ENCODE measurements around the gene CMBL.
"Not testable (repeated sequence)": the region's sequence is repeated elsewhere in the genome, so short reads cannot be mapped to it uniquely, and the experiment has no call there.

CMBL gene

DNA sequence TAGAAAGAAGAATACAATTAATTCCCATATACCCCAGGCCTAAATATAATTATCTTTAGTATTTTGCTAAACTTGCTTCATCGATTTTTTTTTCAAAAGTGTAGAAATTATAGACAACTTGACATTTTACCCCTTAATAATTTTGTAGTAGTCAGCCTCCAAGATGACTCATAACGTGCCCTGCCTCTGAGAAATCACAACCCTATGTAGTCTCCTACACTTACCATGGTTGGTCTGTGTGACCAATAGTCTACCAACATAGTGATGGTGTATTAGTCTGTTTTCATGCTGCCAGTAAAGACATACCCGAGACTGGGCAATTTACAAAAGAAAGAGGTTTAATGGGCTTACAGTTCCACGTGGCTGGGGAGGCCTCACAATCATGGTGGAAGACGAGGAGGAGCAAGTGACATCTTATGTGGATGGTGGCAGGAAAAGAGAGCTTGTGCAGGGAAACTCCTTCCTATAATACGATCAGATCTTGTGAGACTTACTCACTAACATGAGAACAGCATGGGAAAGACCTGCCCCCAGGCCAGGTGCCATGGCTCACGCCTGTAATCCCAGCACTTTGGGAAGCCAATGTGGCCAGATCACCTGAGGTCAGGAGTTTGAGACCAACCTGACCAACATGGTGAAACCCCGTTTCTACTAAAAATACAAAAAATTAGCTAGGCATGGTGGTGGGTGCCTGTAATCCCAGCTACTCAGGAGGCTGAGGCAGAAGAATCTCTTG lies 3.3 kb upstream of the CMBL start:
- not testable (repeated sequence) for DNase-seq

DNA sequence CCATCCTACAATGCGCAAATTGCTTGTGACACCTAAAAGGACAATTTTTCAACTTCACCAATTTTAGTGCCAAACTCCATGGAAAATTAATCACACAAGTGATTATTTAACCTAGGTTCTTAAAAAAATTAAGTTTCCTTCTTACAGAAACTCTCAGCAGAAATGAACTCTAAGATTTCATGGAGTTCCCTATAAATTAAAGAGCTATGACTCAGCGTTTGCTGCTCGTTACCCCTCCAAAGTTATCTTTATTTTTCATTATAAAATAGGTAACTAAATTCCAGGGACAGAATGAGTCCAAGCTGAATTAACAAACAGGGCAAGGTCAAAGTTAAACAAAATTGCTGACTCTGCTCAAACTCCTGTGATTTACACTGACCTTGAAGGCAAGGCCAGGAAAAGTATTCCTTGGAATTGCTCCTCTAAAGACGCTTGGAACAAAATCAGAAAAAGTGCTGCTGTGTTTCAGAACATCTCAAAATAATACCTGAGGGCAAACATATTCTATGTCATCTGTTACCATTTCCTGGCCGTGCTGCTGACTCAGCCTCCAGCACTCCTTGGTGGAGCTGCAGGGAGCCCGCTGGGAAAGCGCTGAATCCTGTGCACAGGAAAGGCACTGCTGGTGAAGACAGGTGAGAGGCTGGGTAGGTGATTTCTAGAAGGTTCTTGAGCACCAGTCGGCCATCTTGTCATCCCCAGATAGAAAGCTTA lies 2.5 kb upstream of the CMBL start:
- DNase-seq, result no peak

- DNase-seq, result no peak
Measured at GRCh38 chr5:10308844-10309243, 1.1 kb upstream of the CMBL start.

DNA sequence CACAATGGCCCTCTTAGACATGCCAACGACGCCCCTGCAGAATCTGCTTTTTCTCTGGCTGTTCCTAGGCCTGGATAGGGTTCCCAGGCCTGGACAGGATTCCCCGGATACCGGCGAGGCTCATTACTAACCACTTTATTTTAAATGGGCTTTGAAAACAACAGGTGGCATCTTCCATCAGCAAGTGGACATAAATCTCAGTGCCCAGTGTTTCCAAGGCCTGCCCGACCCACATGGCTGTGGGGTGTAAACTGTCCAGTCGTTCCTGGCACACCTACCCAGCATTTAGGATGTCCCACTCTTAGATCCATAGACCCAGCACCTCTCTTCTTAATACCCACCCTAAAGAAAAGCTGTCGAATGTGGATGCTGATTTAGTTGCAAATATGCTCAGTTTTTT lies 896 bp downstream of the CMBL start:
- peak in 1 of 51 donors; percentile 52 for DNase-seq

DNA sequence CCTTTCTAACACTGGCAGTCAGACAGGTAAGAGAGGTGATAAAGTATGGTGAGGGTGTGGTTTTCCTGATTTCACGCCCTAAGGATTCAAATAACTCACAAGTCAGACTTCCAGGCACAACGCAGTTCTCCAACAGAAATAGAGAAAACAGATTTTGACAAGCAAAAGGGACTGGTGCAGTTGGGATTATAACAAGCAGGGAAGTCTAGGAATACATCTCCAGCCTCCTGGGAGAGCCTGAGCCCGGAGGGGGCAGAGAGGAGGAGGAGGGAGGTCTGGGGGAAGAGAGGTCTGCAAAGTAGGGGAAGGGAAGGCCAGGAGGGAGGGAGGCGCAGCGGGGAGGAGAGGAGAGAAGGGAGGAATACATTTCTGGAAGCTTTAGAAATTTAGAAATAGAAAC lies 1.6 kb downstream of the CMBL start:
- no peak for DNase-seq

DNA sequence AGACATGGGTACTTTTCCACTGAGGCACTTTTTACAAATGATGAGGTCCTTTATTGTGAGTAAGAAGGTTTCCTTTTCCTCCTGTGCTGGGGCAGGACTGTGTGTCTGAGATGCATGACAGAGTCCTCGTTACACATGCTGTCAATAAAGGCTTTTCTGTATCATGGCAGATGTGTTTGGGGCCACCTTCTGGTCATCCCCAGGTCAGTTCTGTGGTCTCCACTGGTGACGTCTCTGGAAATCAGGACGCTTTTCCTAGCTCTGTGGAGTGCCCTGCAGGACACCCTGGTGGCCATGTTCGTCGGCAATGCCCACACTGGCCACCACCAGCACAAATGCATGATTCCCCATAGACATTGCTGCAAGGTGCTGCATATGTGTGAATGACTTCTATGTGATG lies 2.8 kb downstream of the CMBL start:
- no peak for DNase-seq

DNA sequence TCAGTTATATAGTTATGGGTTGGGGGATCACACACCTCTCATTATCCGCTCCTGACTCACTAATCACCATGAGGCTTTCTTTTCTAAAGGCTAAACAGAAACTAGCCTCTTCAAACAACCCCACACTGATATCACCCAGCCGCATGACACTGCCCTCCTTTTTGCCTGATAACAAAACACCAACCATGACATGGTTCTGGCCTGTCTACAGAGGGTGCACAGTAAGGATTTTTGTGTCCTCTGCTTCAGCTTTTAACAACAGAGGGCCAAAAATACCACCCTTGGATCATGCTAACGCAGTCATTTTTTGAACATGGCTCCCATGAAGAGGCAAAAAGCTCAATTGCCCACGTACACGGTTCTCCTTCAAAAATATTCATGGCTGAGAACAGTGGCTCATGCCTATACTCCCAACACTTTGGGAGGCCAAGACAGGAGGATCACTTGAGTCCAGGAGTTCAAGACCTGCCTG lies 4.0 kb downstream of the CMBL start:
- no peak for DNase-seq

DNA sequence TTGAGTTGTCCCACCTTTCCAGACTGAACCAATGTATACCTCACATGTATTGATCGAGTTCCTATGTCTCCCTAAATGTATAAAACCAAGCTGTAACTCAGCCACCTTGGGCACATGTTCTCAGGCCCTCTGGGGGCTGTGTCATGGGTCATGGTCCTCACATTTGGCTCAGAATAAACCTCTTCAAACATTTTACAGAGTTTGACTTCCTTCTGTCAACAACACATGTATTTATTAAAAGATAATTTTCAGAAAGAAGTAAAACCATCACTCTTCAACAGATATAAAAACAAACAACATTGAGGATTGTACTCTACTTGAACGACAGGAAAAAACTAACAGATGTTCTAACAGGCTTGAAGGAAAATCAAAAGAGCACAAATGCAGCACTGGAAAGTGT lies 4.5 kb downstream of the CMBL start:
- no peak for DNase-seq

GRCh38 chr5:10301842-10302610 lies 5.7 kb downstream of the CMBL start:
- peak in 29 of 51 donors; percentile 2 to 67 (median 34) for DNase-seq

GRCh38 chr5:10301266-10301665 lies 6.4 kb downstream of the CMBL start:
- no peak for DNase-seq

DNA sequence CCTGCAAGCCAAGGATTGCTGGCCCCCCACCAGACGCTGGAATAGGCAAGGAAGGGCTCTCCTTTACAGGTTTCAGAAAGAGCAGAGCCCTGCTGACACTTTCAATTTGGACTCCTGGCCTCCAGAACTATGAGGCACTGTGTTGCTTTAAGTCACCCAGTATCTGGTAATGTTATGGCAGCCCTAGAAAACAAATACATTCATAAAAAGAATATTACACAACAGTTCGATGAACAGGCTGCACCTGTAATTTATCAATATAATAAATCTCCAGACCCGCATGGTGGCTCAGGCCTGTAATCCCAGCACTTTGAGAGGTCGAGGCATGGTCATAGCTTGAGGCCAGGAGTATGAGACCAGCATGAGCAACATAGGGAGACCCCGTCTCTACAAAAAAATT lies 7.5 kb downstream of the CMBL start:
- no peak for DNase-seq

DNA sequence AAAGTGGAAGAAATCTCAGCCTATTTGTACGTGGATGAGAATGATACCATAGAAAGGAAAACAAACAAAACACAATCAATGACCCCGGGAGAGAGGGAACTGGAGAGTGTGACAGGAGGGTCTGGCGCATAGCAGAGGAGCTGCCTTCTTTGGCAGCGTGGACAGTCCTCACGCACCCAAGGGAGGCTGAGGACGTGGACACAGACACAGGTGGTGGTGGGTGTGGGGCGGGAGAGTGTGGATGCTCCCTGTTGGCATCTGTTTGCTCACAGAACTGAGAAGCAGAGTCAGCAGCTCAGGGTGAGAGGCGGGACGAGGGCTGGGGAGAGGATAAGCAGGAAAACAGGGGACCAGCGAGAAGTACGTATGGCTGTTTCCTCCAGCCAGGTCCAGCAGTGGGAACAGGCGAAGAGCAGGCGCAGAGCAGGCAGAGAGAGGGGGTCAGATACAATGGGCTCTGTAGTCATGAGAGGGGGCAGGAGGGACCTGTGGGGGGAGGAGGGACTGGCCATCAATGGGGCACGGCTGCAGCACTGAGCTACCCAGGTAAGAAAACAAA lies 10.0 kb downstream of the CMBL start:
- DNase-seq, result no peak

GRCh38 chr5:10295619-10296326 lies 11.9 kb downstream of the CMBL start:
- DNase-seq, result no peak

- DNase-seq, result no peak
Measured at GRCh38 chr5:10293907-10294662, 13.6 kb downstream of the CMBL start.

- DNase-seq, result no peak
Measured at GRCh38 chr5:10291692-10292339, 15.9 kb downstream of the CMBL start.

GRCh38 chr5:10290438-10290837 lies 17.3 kb downstream of the CMBL start:
- no peak for DNase-seq

DNA sequence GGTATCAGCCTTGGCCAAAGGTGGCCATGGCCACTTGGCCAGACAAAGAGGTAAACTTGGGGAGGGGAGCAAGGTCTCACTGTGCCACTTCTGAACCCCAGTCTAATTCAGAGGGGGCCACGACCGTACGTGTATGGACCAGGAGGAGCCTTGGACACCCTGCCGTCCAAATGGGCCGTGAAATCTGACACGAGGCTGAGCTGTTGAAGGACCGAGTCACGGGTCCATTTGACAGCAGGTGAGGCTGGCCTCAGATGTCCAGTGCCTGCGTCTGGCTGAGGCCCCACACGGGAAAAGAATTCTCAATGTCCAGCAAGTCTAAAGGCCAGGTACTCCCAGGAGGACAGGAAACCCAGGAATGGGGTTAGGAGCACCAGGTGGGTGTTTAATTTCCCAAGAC lies 17.7 kb downstream of the CMBL start:
- DNase-seq, result no peak

GRCh38 chr5:10289353-10289752 lies 18.3 kb downstream of the CMBL start:
- peak in 6 of 51 donors; percentile 6 to 26 (median 22) for DNase-seq

- peak in 5 of 51 donors; percentile 3 to 29 (median 4) for DNase-seq
Measured at GRCh38 chr5:10288592-10289219, 19.0 kb downstream of the CMBL start.

DNA sequence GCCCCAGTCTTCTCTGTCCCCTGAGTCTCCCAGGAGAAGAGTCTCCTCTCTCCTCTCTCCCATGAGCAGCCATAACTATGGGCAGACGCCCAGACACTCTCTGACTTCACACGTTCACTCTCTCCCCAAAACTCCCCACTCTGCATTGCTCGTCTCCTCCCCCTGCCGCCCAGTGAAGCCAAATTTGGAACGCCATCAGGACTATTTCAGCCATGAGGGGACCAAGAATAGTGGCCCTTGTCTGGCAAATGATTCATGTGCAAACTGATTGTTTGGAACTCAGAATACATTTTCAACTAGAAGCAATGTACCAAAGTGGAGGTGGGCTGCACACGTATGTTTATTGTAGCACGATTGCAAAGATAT lies 20.9 kb downstream of the CMBL start:
- no peak for DNase-seq

All from hypothalamus (tissue), 51 donors.